GM19025 (cell line): ENCODE measurements around the gene LPGAT1.
A peak's percentile ranks its signal among the peaks of the same experiment; 100 is the strongest.

Experiments used
- ATAC-seq: cut with Tn5 transposase; IDR thresholded peaks from one replicate; pipeline ENCODE4 v1.9.1; 2021; ENCODE audit warnings: mild to moderate bottlenecking, low read depth, moderate library complexity; ENCODE audit not compliant: unreplicated experiment

Gene LPGAT1

DNA sequence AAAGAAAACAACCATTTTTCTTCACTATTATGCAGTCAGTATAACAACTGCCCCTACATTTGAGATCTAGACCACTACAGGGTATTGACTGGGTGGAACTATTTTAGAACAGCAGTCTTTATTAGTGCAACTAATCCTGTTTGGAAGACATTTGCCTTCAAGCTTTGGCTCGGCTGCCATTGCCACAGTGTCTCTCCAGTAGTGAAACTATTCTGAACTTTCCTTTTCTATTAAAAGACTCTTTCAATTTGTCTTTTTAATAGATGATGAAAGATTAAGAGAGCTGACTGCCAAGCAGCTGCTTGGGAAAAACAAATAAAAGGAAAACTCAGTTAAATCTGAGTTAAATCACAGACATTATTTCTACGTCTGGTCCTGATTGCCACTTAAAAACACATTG lies 49.3 kb downstream of the LPGAT1 start:
- no peak for ATAC-seq

DNA sequence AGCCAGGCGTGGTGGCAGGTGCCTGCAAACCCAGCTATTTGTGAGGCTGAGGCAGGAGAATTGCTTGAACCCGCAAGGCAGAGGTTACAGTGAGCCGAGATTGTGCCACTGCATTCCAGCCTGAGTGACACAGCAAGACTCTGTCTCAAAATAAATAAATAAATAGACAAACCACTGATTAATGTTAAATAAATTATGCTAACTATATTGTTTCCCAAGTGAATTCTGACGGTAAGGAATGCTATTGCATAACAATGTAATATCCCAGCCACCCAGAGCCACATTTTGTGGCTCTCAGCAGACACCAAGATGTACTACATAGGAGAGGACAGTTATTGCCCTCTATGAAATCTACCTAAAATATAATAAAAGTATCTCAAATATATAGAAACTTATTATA lies 55.4 kb downstream of the LPGAT1 start:
- no peak for ATAC-seq

- no peak for ATAC-seq
Observed at GRCh38 chr1:211764701-211765100, 65.9 kb downstream of the LPGAT1 start.

DNA sequence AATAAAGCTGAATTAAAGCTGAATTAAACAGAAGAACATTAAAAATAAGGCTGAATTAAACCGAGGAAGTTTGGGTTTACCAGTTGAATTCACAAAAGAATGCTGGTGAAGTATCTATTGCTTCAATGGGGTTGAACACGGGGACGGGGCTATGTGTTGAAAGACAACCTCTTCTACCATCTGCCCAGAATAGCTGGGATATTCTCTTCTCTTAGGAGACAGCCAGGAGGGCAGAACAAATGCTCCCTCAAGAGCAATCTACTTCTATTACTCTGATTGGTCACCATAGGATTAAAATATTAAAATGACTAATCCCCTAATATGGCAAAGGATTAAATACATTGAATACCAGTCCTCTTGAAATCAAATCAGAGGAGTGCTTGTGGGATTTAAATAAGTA lies 68.4 kb downstream of the LPGAT1 start:
- no peak for ATAC-seq

- no peak for ATAC-seq
Observed at GRCh38 chr1:211761400-211761799, 69.2 kb downstream of the LPGAT1 start.

GRCh38 chr1:211756471-211757020 lies 74.0 kb downstream of the LPGAT1 start:
- no peak for ATAC-seq

DNA sequence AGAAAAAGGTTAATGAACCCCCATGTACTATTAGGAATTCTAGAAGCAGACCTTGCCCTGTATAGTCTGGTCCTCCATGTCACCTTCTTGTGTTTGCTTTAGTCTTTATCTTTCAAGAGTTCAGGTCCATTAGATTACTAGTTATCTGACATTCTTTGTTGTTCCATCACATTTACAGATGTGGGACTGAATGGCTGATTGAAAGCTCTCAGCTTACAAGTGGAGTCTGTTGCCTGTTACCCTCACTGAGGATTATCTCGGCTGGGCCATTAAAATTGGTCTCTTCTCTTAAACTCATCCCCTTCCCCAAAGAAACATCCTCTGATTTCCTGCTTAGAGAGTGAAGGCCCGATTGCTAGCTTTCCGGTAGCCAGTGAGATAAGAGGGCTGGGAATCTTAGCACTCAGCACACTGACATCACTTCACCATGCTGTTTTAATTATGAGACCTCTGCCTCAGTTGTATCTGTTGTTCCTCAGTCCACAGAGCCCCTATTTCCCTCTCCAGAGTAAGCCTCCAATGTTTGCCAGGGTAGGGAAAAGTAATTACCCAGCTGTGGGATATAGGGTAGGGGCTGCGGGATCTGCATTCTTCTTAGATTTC lies 76.8 kb downstream of the LPGAT1 start:
- no peak for ATAC-seq

DNA sequence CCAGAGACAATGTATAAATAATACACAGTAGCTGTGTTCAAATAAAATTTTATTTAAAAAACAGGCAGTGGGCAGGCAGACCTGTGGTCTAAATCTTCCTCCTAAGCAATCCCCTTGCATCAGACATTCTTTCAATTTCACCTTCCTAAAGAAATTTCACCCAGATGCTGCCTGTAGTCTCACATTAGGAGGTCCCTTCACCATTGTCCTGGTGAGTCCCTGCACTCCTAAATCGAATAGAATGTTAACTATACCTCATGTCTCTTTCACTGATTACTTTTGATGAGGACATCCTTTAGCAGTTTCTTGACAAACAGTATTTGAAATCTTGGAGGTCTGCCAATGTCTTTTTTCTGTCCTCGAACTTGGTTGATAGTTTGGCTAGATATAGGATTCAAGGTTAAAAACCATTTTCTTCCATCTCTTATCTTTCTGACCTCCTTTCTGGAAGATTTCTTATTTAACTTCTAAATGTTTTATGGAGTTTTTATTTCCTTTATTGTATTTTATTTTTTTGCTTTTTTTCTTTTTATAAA lies 77.5 kb downstream of the LPGAT1 start:
- ATAC-seq, result no peak

- ATAC-seq, result no peak
Observed at GRCh38 chr1:211752317-211752716, 78.2 kb downstream of the LPGAT1 start.

GRCh38 chr1:211751438-211751837 lies 79.1 kb downstream of the LPGAT1 start:
- no peak for ATAC-seq

- ATAC-seq, result no peak
Observed at GRCh38 chr1:211750599-211750998, 80.0 kb downstream of the LPGAT1 start.

- no peak for ATAC-seq
Observed at GRCh38 chr1:211749251-211749650, 81.3 kb downstream of the LPGAT1 start.

DNA sequence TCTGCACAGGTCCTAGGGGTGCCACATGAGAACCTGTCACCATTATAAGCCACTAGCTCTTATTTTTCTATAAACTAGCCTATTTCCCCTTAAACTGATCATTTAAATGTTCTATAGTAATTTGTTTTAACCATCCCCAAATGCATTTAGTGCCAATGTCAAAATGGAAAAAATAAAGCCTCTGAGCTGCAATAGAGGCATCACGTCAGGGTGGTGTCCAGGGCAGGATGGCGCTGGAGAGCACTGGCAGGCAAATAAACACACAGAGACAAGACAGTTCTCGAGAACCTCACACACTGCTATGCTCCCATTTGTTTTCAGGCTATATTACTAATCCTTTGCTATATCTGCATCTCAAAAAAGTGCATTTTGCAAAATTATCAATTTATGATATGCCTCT lies 81.8 kb downstream of the LPGAT1 start:
- ATAC-seq, result no peak

- ATAC-seq, result no peak
Observed at GRCh38 chr1:211742889-211743529, 87.6 kb downstream of the LPGAT1 start.

- ATAC-seq, result no peak
Observed at GRCh38 chr1:211742272-211742671, 88.3 kb downstream of the LPGAT1 start.

DNA sequence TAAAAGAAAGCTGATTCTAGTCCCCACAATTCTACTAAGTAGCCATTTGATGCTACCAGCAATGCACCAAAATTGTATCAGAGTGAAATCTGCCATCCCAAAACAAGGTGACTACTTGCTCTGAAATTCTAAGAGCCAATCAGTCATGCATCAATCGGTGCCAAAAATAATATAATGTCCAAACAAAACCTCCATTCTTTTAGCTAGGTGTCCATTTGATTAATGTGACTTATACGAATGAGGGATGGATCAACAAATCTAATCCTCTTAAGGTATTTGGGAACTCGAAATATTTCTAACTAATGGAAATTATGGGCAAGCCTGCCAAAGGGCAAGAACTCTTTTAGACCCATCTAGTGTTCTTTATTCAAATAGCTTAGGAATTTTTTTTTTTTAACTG lies 88.8 kb downstream of the LPGAT1 start:
- ATAC-seq, result no peak

GRCh38 chr1:211741116-211741515 lies 89.4 kb downstream of the LPGAT1 start:
- ATAC-seq, result no peak

- peak; percentile 50 for ATAC-seq
Observed at GRCh38 chr1:211739671-211740411, 90.7 kb downstream of the LPGAT1 start.

- no peak for ATAC-seq
Observed at GRCh38 chr1:211738691-211739301, 91.8 kb downstream of the LPGAT1 start.

- no peak for ATAC-seq
Observed at GRCh38 chr1:211738096-211738690, 92.4 kb downstream of the LPGAT1 start.
